GM12801 (cell line): ENCODE measurements around the gene ZAR1.

ENCODE experiments used
- CTCF ChIP-seq: IDR thresholded peaks from one replicate; pipeline ENCODE4 v1.5.1; 2011; ENCODE audit warnings: control low read depth; ENCODE audit not compliant: insufficient read length; ENCODE audit errors: extremely low read depth

Gene ZAR1

GRCh38 chr4:48493452-48494100 lies 3.5 kb downstream of the ZAR1 start:
- no peak for TF ChIP-seq CTCF

- no peak for TF ChIP-seq CTCF
Observed at GRCh38 chr4:48495941-48496340, 5.9 kb downstream of the ZAR1 start.

- no peak for TF ChIP-seq CTCF
Observed at GRCh38 chr4:48498895-48499294, 8.8 kb downstream of the ZAR1 start.

GRCh38 chr4:48499551-48500066 lies 9.6 kb downstream of the ZAR1 start:
- no peak for TF ChIP-seq CTCF

GRCh38 chr4:48503233-48504025 lies 13.4 kb downstream of the ZAR1 start:
- TF ChIP-seq CTCF = no peak

- TF ChIP-seq CTCF = no peak
Observed at GRCh38 chr4:48504026-48504330, 13.9 kb downstream of the ZAR1 start.

GRCh38 chr4:48504352-48504751 lies 14.3 kb downstream of the ZAR1 start:
- no peak for TF ChIP-seq CTCF
